ENCODE results near the gene LEPROT. TPM values are rescaled to one million over a fixed set of nuclear protein-coding genes. Genes with fewer than 3 reads are reported as not detected.

The LEPROT gene, protein sequence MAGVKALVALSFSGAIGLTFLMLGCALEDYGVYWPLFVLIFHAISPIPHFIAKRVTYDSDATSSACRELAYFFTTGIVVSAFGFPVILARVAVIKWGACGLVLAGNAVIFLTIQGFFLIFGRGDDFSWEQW
- 40.9 to 49.0 TPM (median 46.3 TPM) in 5 replicates for total RNA-seq (2022; extraction: Qiagen RNA extraction)

DNA sequence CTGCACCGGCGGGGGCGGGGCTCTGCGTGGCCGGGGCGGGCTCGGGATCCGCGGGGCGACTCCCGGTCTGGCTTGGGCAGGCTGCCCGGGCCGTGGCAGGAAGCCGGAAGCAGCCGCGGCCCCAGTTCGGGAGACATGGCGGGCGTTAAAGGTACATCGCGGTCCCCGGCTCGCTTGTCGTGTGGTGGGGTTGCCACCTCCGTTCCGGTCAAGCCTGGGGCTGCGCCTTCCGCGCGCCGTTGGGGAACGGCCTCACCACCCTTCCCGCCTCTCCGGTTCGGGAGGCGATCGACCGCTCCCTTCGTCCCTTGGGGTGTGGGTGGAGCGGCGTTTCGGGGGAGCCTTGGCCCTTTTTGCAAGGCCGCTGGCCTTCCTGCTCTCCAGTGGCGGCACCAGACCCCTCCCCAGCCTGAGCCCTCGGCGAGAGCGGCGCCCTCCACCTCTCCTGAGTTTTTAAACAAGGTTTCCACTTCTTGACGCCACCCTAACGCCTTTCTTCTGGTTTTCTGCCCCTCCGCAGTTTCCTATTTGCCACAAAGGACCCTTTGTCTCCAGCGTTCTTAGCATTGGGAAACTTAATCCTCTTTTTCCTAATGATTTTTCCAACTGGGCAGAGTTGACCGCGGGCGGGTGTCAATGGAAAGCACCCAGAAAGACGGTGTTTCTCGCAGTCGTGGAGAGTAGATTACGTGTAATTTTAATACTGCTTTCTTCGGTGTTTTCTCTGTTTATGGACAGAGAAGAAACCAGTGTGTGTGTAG, at the start of gene LEPROT, which contains the start of gene LEPR:
TSS of gene LEPROT (plus strand) at position 79 of the 761 bp plus-strand sequence. CDS start at position 136, 57 bp downstream.
TSS of gene LEPR (plus strand) at position 79 of the 761 bp plus-strand sequence. CDS start 144,898 bp downstream, outside the sequence.

Other genes with a start within 250 kb of the LEPROT start
- gene DNAJC6, start 111.1 kb upstream of the LEPROT start, total RNA-seq (2022; extraction: Qiagen RNA extraction), result 5.4 to 9.2 TPM (median 7.2 TPM) in 5 replicates
- 2.1 to 3.2 TPM (median 2.9 TPM) in 5 replicates for gene LEPR, start within 50 bp of the LEPROT start, total RNA-seq (2022; extraction: Qiagen RNA extraction)

Data from A549 treated with Hydrocortisone at 1 μM for 4 hours (cell line).